HCT116 (cell line): ENCODE results near the gene TMOD1. TPM values are rescaled to one million over a fixed set of nuclear protein-coding genes. Genes with fewer than 3 reads are reported as not detected.

Source experiments
- ATAC-seq: fragments of 200-7000 bp; cut with Tn5 transposase; 2 replicates; pipeline ENCODE4 v1.9.1; 2020; ENCODE audit warnings: mild to moderate bottlenecking, moderate library complexity
- BruUV-seq: library from RNA; stranded (reverse); fragments of 400-500 nt; replicated peaks from 2 replicates; lab custom pipeline; 2021; lab: Mats Ljungman, UMichigan
- CTCF ChIA-PET: fragments of 300-600 bp; sonication (Branson Sonifier 250); formaldehyde crosslinking; loops from one replicate; lab custom pipeline; 2021; ENCODE audit warnings: antibody characterized with exemption; lab: Charles Lee
- POLR2A ChIA-PET: fragments of 300-600, 350-600 bp; sonication (Branson Sonifier 250); formaldehyde crosslinking; loops from one replicate; lab custom pipeline; 2021; ENCODE audit warnings: antibody characterized with exemption; lab: Charles Lee
- RAD21 ChIA-PET, 2 experiments: fragments of 300-600 bp; sonication (Branson Sonifier 250); formaldehyde crosslinking; loops; one replicate each; lab custom pipeline; 2023; ENCODE audit warnings: low total read pairs in 2 of 2; ENCODE audit not compliant: uncharacterized antibody in 2 of 2, unreplicated experiment in 2 of 2, low non-redundant PET in 1 of 2; lab: Charles Lee
- DNase-seq: peaks from one replicate; pipeline ENCODE4 v3.0.0-alpha.2; 2010; ENCODE audit warnings: low read depth, low spot score
- H2AFZ ChIP-seq: fragments of 200-600 bp; shearing (Covaris generic), sonication (generic); 2 replicates; pipeline ENCODE4 v1.6.1; 2017; ENCODE audit warnings: low read depth, mixed run types, mixed read lengths, antibody characterized with exemption, low read length; ENCODE audit not compliant: poor library complexity, severe bottlenecking
- H3K27ac ChIP-seq: 2 replicates; pipeline ENCODE4 v1.5.1; 2012; ENCODE audit warnings: low read depth, low read length
- H3K27me3 ChIP-seq: fragments of 200-600 bp; sonication (generic); 2 replicates; pipeline ENCODE4 v1.6.1; 2016; ENCODE audit warnings: mixed run types, low read length, mixed read lengths; ENCODE audit not compliant: insufficient read depth
- H3K36me3 ChIP-seq, 2 experiments: fragments of 200-500 bp in 1 of 2; fragments of 200-600 bp in 1 of 2; sonication (Bioruptor generic) in 1 of 2; sonication (generic) in 1 of 2; 2 replicates each; pipeline versions ENCODE4 v1.5.1 to v1.6.1; 2014 to 2016; ENCODE audit warnings: low read length in 2 of 2, inconsistent platforms in 1 of 2, mixed read lengths in 1 of 2, mixed run types in 1 of 2; ENCODE audit not compliant: insufficient read depth in 2 of 2, control insufficient read depth in 1 of 2
- H3K4me1 ChIP-seq, 2 experiments: fragments of 200-600 bp in 1 of 2; sonication (generic) in 1 of 2; 2 replicates each; pipeline versions ENCODE4 v1.5.1 to v1.6.1; 2012 to 2017; ENCODE audit warnings: low read length in 2 of 2, inconsistent platforms in 1 of 2, mild to moderate bottlenecking in 1 of 2, mixed read lengths in 1 of 2, mixed run types in 1 of 2, moderate library complexity in 1 of 2; ENCODE audit not compliant: insufficient read depth in 2 of 2, control insufficient read depth in 1 of 2
- H3K4me2 ChIP-seq: fragments of 200-600 bp; sonication (generic); 2 replicates; pipeline ENCODE4 v1.6.1; 2017; ENCODE audit warnings: mixed run types, low read length, mixed read lengths
- H3K4me3 ChIP-seq, 2 experiments: fragments of 200-600 bp in 1 of 2; sonication (generic) in 1 of 2; replicated peaks in 1 of 2; 2 replicates each; pipeline ENCODE4 v1.5.1; 2011 to 2016; ENCODE audit warnings: low read length in 2 of 2, control low read depth in 1 of 2, low read depth in 1 of 2, mild to moderate bottlenecking in 1 of 2, mixed read lengths in 1 of 2, mixed run types in 1 of 2
- H3K79me2 ChIP-seq: fragments of 200-600 bp; sonication (generic); 2 replicates; pipeline ENCODE4 v1.6.1; 2017; ENCODE audit warnings: mild to moderate bottlenecking, mixed run types, low read length, moderate library complexity, mixed read lengths; ENCODE audit not compliant: insufficient read depth
- H3K9ac ChIP-seq: fragments of 200-600 bp; sonication (generic); 2 replicates; pipeline ENCODE4 v1.6.1; 2016; ENCODE audit warnings: low read length, mixed read lengths
- H3K9me2 ChIP-seq: fragments of 200-600 bp; sonication (generic), shearing (Covaris generic); 2 replicates; pipeline ENCODE4 v1.6.1; 2017; ENCODE audit warnings: mixed run types, mild to moderate bottlenecking, moderate library complexity; ENCODE audit not compliant: insufficient read depth
- H3K9me3 ChIP-seq, 2 experiments: fragments of 200-500 bp in 1 of 2; fragments of 200-600 bp in 1 of 2; sonication (Bioruptor generic) in 1 of 2; sonication (generic) in 1 of 2; 2 replicates each; pipeline ENCODE4 v1.6.1; 2014 to 2017; ENCODE audit warnings: low read length in 2 of 2, mixed read lengths in 2 of 2, inconsistent platforms in 1 of 2, low read depth in 1 of 2, mild to moderate bottlenecking in 1 of 2, mixed run types in 1 of 2, moderate library complexity in 1 of 2; ENCODE audit not compliant: control insufficient read depth in 1 of 2, insufficient read depth in 1 of 2
- H4K20me1 ChIP-seq: fragments of 200-600 bp; sonication (generic), shearing (Covaris generic); 2 replicates; pipeline ENCODE4 v1.6.1; 2017; ENCODE audit warnings: mixed run types, mild to moderate bottlenecking, moderate library complexity; ENCODE audit not compliant: insufficient read depth
- EGR1 ChIP-seq: IDR thresholded peaks from 2 replicates; pipeline ENCODE4 v1.6.1; 2012; ENCODE audit warnings: low read depth
- EZH2 ChIP-seq: fragments of 200-600 bp; sonication (generic); IDR thresholded peaks from 2 replicates; pipeline ENCODE4 v1.6.1; 2017; ENCODE audit warnings: antibody characterized with exemption, mixed run types
- POLR2AphosphoS5 ChIP-seq: IDR thresholded peaks from 2 replicates; pipeline ENCODE4 v1.6.1; 2011; ENCODE audit warnings: mild to moderate bottlenecking, low read depth, low read length, moderate library complexity
- RAD21 ChIP-seq: IDR thresholded peaks from 2 replicates; pipeline ENCODE4 v1.6.1; 2012; ENCODE audit warnings: low read depth, mild to moderate bottlenecking
- SIN3A ChIP-seq: IDR thresholded peaks from 2 replicates; pipeline ENCODE4 v1.6.1; 2012; ENCODE audit warnings: low read depth
- TCF7L2 ChIP-seq: IDR thresholded peaks from 2 replicates; pipeline ENCODE4 v1.7.0; 2011; ENCODE audit warnings: borderline replicate concordance, inconsistent platforms; ENCODE audit not compliant: insufficient read depth, insufficient read length; ENCODE audit errors: extremely low read depth
- intact Hi-C: fragments of 100-400 bp; cut with micrococcal nuclease; formaldehyde crosslinking; loops from 2 replicates; pipeline ENCODE4 v1.10.0; 2022
- total RNA-seq: library from RNA; stranded (reverse); gene quantifications from one replicate; pipeline ENCODE4 v1.2.1, GENCODE V29; 2021; ENCODE audit not compliant: unreplicated experiment
- TF ChIP-seq, protein P1 (sequence below): IDR thresholded peaks from 2 replicates; pipeline ENCODE4 v1.6.1; 2012
- TF ChIP-seq, protein P2 (sequence below), 3 experiments: fragments of 200-600 bp in 1 of 3; sonication (generic) in 1 of 3; IDR thresholded peaks in 2 of 3; conservative IDR thresholded peaks in 1 of 3; 2 replicates each; pipeline ENCODE4 v1.5.1; 2012 to 2017; ENCODE audit warnings: low read depth in 2 of 3, low read length in 2 of 3, antibody characterized with exemption in 1 of 3, borderline replicate concordance in 1 of 3, control low read depth in 1 of 3, mild to moderate bottlenecking in 1 of 3, mixed read lengths in 1 of 3, mixed run types in 1 of 3, moderate library complexity in 1 of 3; ENCODE audit not compliant: insufficient read depth in 1 of 3

TMOD1 gene
- total RNA-seq, 1 experiment from 2014 or later: 4.4 TPM

DNA sequence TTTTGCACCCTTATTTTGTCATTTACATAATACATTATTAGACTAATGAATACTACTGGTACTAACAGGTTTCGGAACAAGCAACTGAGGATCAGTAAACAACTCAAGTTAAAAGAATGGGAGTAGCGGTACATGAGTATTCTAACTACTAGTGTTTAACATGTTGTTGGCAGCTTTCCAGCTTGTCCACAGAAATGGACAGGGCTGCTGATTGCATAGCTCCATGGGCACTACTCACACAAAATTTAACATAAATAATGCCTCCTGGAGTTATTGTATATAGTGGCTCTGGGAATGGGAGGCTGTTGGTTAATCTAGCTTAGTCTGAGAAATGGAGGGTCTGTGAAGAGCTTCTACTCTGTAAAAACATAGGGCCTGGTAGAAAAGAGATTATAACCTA lies 138.9 kb downstream of the TMOD1 start:
- peaks cover 0 to under 1% of the 10 kb centered on the region in 2 experiments; a peak in 2 of 4 replicates for H3K4me1 ChIP-seq
- no peak for TF ChIP-seq EZH2
- TF ChIP-seq POLR2AphosphoS5: no peak
- TF ChIP-seq, protein P1, sequence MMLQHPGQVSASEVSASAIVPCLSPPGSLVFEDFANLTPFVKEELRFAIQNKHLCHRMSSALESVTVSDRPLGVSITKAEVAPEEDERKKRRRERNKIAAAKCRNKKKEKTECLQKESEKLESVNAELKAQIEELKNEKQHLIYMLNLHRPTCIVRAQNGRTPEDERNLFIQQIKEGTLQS: no peak
- TF ChIP-seq RAD21: no peak
- TF ChIP-seq TCF7L2: no peak
- no peak for TF ChIP-seq EGR1
- TF ChIP-seq, protein P2, sequence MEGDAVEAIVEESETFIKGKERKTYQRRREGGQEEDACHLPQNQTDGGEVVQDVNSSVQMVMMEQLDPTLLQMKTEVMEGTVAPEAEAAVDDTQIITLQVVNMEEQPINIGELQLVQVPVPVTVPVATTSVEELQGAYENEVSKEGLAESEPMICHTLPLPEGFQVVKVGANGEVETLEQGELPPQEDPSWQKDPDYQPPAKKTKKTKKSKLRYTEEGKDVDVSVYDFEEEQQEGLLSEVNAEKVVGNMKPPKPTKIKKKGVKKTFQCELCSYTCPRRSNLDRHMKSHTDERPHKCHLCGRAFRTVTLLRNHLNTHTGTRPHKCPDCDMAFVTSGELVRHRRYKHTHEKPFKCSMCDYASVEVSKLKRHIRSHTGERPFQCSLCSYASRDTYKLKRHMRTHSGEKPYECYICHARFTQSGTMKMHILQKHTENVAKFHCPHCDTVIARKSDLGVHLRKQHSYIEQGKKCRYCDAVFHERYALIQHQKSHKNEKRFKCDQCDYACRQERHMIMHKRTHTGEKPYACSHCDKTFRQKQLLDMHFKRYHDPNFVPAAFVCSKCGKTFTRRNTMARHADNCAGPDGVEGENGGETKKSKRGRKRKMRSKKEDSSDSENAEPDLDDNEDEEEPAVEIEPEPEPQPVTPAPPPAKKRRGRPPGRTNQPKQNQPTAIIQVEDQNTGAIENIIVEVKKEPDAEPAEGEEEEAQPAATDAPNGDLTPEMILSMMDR (IDR thresholded peaks at IDR 0.05 in 2 of 3, conservative IDR thresholded peaks at IDR 0.05 in 1 of 3; ENCODE audit: borderline replicate concordance in 1 of 3, insufficient read depth in 1 of 3, low read depth in 2 of 3, low read length in 2 of 3): no peak
- no peak for TF ChIP-seq SIN3A
- peaks cover 19 to 29% of the 10 kb centered on the region in 2 experiments; a peak in 3 of 4 replicates for H3K36me3 ChIP-seq
- CTCF ChIA-PET: no interaction called here
- no peak overlapping the region for H3K9ac ChIP-seq
- DNase-seq (no peak), ATAC-seq (no peak)
- no peak overlapping the region for H3K27ac ChIP-seq
- H3K9me3 ChIP-seq: no peaks in the 10 kb centered on the region
- no peak overlapping the region for H3K4me3 ChIP-seq
- H3K4me2 ChIP-seq: no peak overlapping the region
- no peaks in the 10 kb centered on the region for H3K27me3 ChIP-seq
- POLR2A ChIA-PET: interaction anchor here (0.6 kb wide), 1 partner anchor 1151 kb away, joined by 3 read pairs; no protein-coding TSS in a partner anchor
- peaks cover 17% of the 10 kb centered on the region; the same call in 1 of the 2 replicates for H4K20me1 ChIP-seq
- BruUV-seq: no TSS peak
- H2AFZ ChIP-seq: no peak overlapping the region
- H3K9me2 ChIP-seq: no peaks in the 10 kb centered on the region
- peaks cover 97% of the 10 kb centered on the region for H3K79me2 ChIP-seq
- intact Hi-C loops: no loop called here
- RAD21 ChIA-PET: no interaction called here
